NCI-H446 treated with DMSO at 0.1 percent for 48 hours (cell line): ENCODE measurements around the gene CDC42EP2.

Experiments
- DNase-seq: peaks from one replicate; lab custom pipeline; 2025; lab: John Stamatoyannopoulos, UW

CDC42EP2 gene

DNA sequence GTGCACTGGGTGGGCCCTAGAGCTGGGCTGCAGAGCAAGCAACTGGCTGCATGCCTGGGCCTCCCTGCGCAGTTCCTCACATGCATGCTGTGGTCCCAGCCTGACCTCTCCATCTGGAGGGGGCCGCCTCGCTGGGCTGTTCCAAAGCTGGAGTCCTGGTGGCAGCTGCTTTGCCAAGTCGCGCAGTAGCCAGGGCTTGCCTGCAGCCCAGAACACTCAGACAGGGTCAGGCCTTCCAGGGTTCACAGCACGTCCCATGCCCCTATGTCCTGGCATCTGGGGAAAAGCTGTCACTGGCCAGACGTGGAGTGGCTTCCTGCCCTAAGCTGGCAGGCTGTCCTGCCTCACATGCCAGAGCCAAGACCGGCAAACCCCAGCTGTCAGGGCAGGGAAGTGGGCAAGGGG is 16.5 kb upstream of the CDC42EP2 start:
- DNase-seq, result no peak

DNA sequence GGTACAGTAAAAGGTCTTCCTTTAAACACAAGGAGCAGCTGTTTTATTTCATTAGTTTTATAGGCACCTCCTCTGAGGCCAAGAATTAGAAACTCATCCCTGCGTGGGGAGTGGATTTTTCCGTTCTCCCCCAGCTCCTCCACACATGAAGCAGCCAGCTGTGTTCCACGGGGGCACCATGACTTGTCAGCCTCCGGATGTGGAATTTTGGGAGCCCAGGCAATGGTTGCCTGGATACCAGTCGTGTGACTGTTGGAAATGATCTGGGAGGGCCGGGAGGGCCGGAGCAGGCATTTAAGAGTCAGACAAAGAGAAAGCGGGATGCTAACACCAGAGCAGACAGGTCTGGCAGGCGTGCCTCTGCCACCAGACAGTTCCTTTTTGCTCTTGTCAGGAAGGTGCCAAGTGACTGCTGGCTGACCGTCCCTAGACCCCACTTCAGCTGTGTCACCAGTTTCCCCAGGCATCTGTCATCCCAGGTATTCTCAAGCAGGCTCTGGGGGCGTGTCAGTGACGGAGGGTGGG is 15.9 kb upstream of the CDC42EP2 start:
- no peak for DNase-seq

DNA sequence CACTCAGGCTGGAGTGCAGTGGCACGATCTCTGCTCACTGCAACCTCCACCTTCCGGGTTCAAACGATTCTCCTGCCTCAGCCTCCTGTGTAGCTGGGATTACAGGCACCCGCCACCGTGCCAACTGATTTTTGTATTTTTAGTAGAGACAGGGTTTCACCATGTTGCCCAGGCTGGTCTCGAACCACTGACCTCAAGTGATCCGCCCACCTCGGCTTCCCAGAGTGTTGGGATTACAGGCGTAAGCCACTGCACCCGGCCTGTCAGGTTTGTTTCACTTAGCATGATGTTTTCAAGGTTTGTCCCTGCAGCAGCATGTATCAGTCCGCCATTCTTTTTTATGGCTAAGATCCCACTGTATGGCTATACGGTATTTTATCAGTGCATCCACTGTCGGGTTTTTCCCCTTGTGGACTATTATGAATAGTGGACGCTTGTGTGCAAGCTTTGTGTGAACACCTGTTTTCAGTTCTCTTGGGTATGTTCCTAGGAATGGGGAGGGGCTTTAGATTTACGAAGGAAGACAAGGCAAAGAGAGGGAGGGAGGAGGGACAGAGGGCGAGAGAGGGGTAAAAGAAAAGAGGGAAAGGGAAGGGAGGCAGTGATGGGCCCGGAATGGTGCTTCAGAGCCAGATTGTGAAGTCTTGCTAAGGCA is 13.9 kb upstream of the CDC42EP2 start:
- DNase-seq, result no peak

DNA sequence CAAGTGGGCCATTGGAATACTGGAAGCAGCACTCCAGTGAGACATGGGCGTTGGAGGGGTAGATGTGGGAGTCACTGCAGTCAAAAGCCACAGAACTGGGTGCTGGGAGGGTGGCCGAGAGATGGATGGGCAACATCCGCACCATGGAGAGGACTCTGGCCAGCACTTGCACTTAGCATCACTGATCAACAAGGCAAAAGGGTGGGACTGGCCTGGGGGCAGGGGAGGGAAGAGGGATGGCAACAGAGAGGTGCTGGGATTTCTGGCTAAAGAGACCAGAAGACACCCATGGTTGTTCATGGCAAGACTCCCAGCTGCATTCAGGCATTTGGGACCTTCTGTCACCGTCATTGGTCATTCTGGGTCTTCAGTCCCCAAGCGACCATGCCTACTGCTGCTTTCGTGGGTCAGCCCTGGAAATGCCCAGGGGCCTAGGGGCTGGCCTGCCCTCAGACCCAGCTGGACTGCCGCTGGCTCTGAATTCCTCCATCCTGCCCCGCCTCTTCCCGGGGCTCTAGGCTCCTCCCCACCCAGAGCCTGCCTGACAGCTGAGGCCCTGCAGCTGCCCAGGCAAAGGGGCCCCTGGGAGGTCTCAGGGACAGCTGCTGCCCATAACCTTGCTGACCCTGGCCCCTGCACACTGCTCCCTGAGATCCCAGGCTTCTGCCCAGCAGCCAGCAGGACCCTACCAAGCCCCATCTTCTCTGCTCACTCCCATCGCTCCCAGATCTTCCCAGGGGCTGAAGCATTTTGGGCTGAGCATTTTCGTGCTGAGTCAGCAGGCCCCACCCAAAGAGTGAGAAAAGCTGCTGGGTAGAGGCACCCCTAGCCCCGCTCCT is 13.0 kb upstream of the CDC42EP2 start:
- DNase-seq, result no peak

DNA sequence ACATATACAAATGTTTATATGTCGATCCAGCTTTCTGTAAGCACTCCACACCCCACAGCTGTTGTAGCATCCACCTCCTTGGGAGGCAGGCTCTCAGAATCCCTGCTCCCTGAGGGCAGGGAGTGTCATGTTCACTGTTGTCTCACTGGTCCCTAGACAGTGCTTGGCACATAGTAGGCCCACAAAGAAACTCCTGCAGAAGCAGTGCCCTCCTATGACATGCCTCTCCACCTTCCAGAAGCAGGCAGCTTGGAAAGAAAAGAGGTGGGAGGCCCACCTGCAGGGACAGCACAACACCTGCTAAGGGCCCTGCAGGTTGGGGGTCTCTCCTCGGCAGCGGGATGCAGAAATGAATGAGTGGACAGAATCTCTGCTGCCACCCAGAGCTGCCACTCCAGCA is 11.1 kb upstream of the CDC42EP2 start:
- DNase-seq, result no peak

DNA sequence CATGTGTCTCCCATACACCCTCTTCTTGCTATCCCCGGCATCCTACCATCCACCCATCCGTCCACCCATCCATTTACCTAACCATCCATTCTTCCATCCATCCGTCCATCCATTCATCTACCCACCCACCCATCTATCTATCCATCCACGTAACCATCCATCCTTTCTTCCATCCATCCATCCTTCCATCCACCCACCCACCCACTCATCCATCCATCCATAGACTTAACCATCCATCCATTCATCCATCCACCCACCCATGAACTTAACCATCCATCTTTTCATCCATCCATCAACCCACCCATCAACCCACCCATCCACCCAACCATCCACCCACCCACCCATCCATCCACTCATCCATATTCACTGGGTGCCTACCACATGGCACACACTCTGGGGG is 10.6 kb upstream of the CDC42EP2 start:
- no peak for DNase-seq

DNA sequence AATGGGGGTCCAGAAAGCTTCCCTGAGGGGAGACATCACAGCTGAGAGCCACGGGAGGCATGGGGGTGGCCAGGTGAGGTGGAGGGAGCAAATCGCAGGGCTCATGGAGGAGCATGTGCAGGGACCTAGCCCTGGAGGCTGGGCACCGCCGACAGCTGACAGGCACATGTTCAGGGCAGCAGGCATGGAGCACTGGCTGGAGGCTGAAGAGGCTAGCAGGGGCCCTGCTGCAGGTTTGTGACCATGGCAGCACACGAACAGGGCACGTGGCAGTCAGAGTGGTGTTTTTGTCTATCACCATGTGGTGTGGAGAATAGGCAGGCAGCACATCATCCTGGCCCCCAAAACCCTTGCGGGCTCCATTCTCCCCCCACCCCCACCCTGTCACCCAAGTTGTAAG is 10.1 kb upstream of the CDC42EP2 start:
- no peak for DNase-seq

DNA sequence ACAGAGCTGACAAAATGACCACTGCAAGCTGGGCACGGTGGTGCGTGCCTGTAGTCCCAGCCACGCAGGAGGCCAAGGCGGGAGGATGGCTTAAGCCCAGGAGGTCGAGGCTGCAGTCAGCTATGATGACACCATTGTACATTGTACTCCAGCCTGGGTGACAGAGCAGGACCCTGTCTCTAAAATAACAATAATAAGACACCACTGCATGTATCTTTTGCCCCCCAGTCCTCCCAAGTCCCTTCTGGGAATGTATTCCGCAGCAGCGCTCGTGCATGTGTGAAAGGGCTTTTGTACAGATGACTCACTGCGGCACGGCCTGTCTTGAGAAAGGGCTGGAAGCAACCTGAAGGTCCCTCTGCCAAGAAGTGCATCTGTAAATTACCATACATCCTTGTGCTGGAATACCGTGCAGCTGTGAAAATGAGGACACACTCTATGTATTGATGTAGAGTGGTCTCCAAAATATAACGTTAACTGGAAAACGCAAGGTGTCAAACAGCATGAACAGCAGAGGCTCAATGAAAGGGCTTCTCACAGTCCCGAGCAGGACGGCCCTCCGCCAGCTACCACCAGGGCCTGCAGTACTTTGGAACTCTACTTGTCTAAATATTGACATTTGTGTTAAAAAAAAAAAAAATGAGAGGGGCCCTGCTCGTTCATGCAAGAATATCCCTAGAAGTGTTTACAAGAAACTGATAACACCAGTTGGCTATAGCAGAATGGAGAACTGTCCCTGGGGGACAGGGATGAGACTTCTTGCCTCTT is 9.0 kb upstream of the CDC42EP2 start:
- DNase-seq, result peak; percentile 28

DNA sequence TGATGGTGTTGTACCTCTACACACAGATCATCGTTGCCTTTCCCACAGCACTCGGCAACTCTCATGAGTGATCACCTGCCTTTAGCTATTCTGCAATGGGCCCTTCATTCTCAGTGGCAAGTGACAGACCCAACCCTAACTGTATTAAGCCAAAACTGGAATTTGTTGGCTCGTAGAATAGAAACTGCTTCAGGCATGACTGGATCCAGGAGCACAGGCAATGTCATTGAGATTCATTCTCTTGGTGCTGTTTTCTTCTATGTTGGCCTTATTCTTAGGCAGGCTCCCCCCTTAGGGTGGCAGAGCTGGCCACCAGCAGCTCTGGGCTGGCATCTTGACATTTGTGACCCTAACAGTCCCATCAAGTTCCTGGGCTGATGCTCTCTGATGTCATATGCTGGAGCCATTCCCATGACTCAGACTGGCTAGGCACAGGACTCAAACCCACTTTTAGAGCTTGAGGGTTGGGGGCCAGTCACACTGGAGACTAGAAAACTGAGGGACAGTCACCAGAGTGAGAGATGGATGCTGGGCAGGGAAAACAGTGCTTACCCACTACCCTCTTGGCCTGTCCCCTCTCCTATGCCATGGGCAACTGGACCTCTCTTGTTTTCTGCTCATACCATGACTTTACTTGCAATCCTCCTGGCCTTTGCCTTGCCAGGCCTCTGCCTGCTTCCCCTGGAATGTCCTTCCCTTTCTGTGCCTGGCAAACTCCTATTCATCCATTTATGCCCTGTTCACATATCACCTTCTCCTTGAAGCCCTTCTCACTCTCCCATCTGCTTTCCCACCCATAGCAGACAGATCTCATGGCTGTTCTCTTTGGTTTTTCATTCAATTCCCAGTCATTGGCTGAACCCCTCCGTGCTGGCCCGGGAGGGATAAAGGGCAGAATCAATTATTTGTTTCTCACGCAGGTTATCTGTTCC is 7.1 kb upstream of the CDC42EP2 start:
- DNase-seq, result no peak

DNA sequence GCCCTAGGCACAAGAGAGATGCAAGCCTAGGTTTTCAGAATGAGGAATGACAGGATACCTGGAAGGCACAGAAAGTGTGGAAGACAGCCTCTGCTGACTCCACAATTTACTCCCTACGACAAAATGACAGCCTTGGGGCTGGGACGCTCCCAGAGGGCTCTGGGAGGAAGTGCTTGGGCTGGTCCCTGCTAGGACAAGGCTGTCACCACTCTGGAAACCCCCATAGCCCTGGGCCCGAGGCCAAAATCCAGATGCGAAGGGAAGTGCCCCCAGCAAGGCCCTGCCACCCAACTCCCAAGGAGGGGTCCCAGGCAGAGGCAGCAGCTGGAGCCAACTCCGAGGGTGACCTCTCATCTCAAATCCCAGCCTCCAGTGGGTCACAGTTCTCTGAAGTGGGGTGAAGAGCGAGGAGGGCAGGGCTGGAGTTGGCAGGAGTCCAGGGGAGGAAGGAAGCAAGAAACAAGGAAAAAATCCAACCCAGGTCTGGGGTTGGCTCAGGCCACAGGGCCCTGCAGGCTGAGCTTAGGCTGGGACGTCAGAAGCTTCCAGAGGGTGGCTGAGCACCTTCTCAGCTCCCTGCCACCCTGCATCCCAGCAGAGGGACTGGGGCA is 6.3 kb upstream of the CDC42EP2 start:
- no peak for DNase-seq

DNA sequence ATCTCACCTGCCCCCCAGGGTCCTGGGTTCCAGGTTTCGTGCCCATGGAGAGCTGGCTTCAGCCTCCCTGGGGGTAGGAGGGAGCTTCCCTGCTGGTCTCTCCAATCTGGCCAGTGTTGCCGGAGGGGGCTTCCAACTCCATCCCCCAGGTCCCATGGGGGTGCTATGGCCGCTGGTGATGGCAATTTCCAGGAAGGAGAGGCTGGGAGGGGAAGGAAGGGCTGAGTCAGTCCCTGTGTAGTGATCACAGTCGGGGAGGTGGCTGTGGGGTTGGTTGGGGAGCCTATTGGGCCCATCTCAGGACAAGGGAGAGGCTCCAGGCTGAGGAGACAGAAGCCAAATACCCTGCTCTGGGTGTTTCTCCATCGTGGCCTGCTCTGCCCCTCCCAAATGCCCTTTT is 5.7 kb upstream of the CDC42EP2 start:
- DNase-seq, result no peak

DNA sequence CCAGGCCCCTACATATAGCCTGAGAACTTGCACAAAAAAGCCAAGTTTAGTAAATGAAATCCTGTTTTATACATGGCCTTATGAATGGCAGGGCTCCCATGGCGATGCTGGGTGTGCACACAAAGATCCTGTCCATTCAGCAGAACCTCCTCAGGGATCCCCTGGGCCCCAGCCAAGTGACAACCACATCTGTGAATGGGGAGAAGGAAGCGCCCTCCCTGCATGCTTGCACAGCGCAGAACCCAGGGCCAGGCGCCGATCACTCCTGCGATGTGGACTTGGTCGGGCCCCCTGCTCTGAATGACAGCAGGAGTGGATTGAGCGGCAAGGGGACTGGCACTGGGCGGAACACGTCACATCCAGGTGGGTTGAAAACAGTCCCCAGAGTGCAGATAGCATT is 4.5 kb upstream of the CDC42EP2 start:
- DNase-seq, result no peak

DNA sequence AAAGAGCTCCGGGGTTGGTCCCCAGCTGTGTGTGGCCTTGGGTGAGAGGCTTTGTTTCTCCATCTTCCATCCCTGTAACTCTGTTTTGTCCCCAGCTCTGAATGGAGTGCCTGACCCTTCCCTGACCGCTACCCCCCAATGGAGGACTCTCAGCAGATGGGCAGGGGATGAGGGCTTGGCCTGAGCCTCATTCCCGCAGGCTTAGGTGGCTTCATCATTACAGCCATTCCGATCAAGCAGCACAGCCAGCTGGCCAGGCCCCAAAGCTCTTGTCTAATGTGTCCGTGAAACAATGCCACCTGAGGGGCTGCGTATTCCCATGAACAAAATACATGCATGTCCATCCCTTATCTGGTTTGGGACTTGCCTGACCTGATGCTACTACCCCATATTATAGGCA is 3.9 kb upstream of the CDC42EP2 start:
- no peak for DNase-seq

DNA sequence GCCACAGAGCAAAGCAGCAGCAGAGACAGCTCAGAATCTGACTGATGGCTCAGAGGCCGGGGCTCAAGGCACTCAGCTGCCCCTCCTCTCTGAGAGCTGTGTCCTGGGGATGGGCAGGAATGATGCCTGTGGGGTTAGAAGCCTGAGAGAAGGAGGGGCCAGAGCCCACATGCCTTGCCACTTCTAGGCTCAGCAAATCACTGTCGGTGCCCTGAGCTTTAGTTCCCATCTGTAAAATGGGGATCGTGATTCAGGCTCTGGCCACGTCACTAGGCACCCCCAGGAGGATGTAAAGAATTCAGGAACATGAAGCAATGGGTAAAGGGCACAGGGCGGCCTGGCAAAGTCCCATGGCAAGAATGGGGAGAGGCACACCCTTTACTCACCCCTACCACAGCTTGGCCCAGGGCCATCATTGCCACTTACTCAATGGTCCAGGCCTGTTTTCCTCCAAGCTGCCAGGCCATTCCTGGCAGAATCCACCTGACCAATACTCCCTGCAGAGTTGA is 3.4 kb upstream of the CDC42EP2 start:
- DNase-seq, result no peak

DNA sequence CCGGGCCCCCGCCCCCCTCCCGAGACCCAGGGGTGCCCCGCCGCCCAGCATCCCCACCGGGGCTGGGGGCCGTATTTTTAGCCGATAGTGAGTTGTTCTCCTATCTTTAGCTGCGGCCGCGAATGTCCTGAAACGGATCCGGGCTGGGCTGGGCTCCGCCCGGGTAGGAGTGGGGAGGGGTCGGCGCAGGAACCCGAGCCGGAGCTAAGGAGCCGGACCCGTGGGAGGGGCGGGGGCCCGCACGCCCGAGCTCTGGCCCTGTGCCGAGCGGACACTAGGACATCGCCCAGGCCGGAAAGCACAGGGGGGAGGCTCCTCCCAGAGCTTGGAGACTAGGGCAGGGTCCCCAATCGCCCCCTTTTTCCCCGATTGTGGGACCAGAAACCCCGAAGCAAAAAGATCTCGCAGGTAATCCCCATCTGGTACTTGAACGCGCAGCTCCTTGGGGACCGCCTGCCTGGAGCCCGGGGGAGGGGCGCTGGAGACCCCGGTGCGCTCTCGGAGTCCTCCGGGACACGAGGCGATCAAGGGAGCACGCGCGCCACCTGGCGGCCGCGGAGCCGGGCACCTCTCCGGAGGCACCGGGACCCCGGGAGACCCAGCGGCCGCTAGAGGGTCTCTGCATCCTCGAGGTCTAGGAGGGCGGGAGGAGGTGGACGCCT is 669 bp downstream of the CDC42EP2 start:
- DNase-seq, result peak; percentile 21

DNA sequence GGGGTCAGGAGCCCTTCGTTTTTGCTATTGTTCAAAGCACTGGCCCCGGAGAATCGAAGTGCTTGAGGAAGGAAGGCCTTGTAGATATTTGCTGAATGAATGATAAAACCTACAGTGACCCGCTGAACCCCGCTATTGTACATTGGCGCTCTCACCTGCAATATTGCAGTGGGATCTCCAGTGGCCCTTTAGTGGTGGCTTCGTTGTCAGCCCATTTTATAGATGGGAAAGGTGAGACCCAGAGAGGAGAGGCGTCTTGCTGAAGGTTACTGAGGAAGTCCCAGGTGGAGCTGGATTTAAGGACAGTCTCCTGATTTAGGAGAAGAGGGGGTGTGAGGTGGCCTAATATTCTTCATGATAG is 1.2 kb downstream of the CDC42EP2 start:
- no peak for DNase-seq

DNA sequence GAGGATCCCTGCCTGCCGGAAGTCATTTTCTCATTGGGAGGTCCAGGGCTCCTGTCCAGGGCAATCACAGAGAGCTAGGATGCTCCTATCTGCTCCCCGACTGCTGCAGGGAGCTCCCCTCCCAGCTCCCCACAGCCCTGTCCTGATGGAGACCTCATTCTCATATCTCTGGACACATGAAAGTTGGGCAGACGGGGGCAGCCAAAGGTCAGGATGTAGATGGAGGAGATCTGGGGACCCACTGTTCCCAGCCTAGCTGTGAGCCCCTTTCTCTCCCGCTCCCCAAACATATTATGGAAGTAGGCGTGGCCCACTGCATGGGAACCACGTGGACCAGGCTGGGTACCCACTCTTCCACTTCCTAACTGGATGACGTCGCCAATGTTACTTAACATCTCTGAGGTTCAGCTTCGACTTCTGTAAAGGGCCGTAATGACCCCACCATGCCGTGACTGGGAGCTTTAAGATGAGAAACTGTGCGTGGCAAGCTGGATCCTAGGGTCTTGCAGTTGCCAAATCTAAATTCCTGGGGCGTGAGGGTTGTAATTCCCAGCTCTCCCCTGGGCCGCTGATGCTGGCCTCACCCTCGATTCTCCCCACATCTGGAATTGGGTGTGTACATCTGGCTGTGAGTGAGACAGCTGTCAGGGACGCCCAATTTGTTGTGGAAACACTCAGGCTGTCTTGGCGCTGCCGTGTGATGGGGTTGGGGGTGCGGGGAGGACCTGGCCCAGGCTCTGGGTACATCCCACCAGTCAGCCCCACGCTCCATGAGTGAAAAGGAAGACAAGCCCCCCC is 1.8 kb downstream of the CDC42EP2 start:
- DNase-seq, result no peak

DNA sequence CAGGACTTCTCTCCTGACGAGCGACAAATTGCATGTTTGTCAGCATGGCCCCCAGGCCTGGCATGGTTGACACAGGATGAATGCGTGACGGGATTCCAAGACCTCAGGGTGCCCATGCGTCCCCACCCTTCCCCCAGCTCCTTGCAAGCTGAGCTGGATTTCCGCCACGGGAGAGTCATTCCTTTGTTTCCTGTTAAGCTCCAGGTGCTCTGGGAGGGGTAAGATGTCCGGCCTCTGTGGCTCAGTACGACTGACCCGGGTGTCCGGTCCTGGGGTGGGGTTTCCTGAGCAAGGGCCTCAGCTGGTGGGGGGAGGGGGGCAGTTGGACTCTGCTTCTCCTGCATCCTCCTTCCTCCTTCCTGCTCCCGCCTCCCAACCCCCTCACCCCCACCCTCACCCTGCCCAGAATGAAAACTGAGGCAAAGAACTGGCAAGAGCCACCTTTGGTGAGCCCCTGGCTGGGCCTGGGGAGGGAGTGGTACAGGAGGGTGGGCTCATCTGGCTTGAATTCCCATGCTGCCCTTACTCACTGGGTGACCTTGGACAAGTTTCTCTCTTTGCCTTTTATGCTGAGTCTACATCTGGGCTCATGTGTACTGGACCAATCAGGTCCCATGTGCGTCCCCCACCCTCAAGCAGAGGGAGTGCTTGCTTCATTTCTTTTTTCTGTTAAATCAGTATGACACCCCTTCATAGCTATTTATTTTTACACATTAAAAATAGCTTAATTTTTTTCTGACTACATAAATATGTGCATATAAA is 2.5 kb downstream of the CDC42EP2 start:
- no peak for DNase-seq
